Measurements from ENCODE around the gene ACBD6. TPM values are rescaled to one million over a fixed set of nuclear protein-coding genes. Genes with fewer than 3 reads are reported as not detected.

ACBD6 gene
- total RNA-seq, 4 donors from 2014 or later, result 26.6 to 51.3 (median 34.4) TPM

GRCh38 chr1:180458807-180459206 is 43.6 kb downstream of the ACBD6 start:
- TF ChIP-seq POLR2A (IDR thresholded peaks at IDR 0.05) (no peak), CTCF (IDR thresholded peaks at IDR 0.05) (no peak)
- no peak overlapping the region for H3K27ac ChIP-seq
- DNase-seq, result no peak
- H3K4me1 ChIP-seq, result no peaks in the 10 kb centered on the region
- no peak overlapping the region for H3K4me3 ChIP-seq
- H3K27me3 ChIP-seq, result no peaks in the 10 kb centered on the region
- intact Hi-C loops (cut with DNase I), result no loop called here
- peaks cover 0 to 12% (median 0%) of the 10 kb centered on the region in 3 donors for H3K36me3 ChIP-seq
- peaks cover 0 to 32% (median 14%) of the 10 kb centered on the region in 3 donors for H3K9me3 ChIP-seq
- 61 to 91% methylated on average over 2 of the region's 2 CpGs for WGBS, 2 donors

- H3K4me1 ChIP-seq, result no peaks in the 10 kb centered on the region
- 96% methylated on average over 4 of the region's 4 CpGs for WGBS, 2 donors
- H3K27ac ChIP-seq, result no peak overlapping the region
- H3K4me3 ChIP-seq, result no peak overlapping the region
- peaks cover 0 to 11% (median 0%) of the 10 kb centered on the region in 3 donors for H3K36me3 ChIP-seq
- intact Hi-C loops (cut with DNase I), result no loop called here
- no peak for DNase-seq
- no peaks in the 10 kb centered on the region for H3K27me3 ChIP-seq
- no peak for TF ChIP-seq POLR2A (IDR thresholded peaks at IDR 0.05)
- TF ChIP-seq CTCF (IDR thresholded peaks at IDR 0.05), result no peak
- H3K9me3 ChIP-seq, result peaks cover 0 to 15% (median 0%) of the 10 kb centered on the region in 3 donors
These were observed 46.2 kb downstream of the ACBD6 start for GRCh38 chr1:180456191-180456590.

GRCh38 chr1:180451504-180451903 is 50.9 kb downstream of the ACBD6 start:
- intact Hi-C loops (cut with DNase I), result no loop called here
- no peak overlapping the region for H3K27ac ChIP-seq
- TF ChIP-seq POLR2A (IDR thresholded peaks at IDR 0.05) (no peak), CTCF (IDR thresholded peaks at IDR 0.05) (no peak)
- peaks cover 0 to 15% (median 0%) of the 10 kb centered on the region in 3 donors for H3K9me3 ChIP-seq
- no peak for DNase-seq
- no peaks in the 10 kb centered on the region for H3K4me1 ChIP-seq
- peaks cover 0 to 17% (median 0%) of the 10 kb centered on the region in 3 donors for H3K36me3 ChIP-seq
- H3K27me3 ChIP-seq, result no peaks in the 10 kb centered on the region
- H3K4me3 ChIP-seq, result no peak overlapping the region

- Histone ChIP-seq H3K9me3 (peaks cover 0 to 3% (median 0%) of the 10 kb centered on the region in 3 donors), H3K36me3 (no peaks in the 10 kb centered on the region), H3K27ac (no peak overlapping the region), H3K4me1 (peaks cover 0 to 6% (median 0%) of the 10 kb centered on the region in 3 donors), H3K4me3 (no peak overlapping the region), H3K27me3 (no peaks in the 10 kb centered on the region)
- TF ChIP-seq CTCF (IDR thresholded peaks at IDR 0.05) (no peak), POLR2A (IDR thresholded peaks at IDR 0.05) (no peak)
- no peak for DNase-seq
- intact Hi-C loops (cut with DNase I), result no loop called here
- 83 to 85% methylated on average over 2 of the region's 2 CpGs for WGBS, 2 donors
These were observed 57.9 kb downstream of the ACBD6 start for GRCh38 chr1:180444522-180444921.

GRCh38 chr1:180440335-180440734 is 62.0 kb downstream of the ACBD6 start:
- intact Hi-C loops (cut with DNase I), result no loop called here
- TF ChIP-seq POLR2A (IDR thresholded peaks at IDR 0.05), result no peak
- no peak for TF ChIP-seq CTCF (IDR thresholded peaks at IDR 0.05)
- WGBS, 2 donors, result 86 to 94% methylated on average over 1 of the region's 1 CpG

More at GRCh38 chr1:180440335-180440734, 62.0 kb downstream of the ACBD6 start:
- Histone ChIP-seq H3K4me1 (peaks cover 0 to 6% (median 0%) of the 10 kb centered on the region in 3 donors), H3K4me3 (no peak overlapping the region), H3K27me3 (no peaks in the 10 kb centered on the region), H3K9me3 (peaks cover 0 to 3% (median 0%) of the 10 kb centered on the region in 3 donors), H3K36me3 (peaks cover 0 to 6% (median 0%) of the 10 kb centered on the region in 3 donors), H3K27ac (no peak overlapping the region)
- DNase-seq, result no peak
